HepG2 (cell line): ENCODE measurements around the gene GLT1D1. TPM values are rescaled to one million over a fixed set of nuclear protein-coding genes. Genes with fewer than 3 reads are reported as not detected.
"Not testable (repeated sequence)": the region's sequence is repeated elsewhere in the genome, so short reads cannot be mapped to it uniquely, and the experiment has no call there.

Experiments
- ATAC-seq: fragments of 200-7000 bp; cut with Tn5 transposase; 3 replicates; pipeline ENCODE4 v1.9.1; 2020; ENCODE audit warnings: mild to moderate bottlenecking, moderate library complexity
- BruUV-seq: library from RNA; stranded (reverse); fragments of 400-500 nt; replicated peaks from 2 replicates; lab custom pipeline; 2021; lab: Mats Ljungman, UMichigan
- CTCF ChIA-PET: fragments of 300-600 bp; formaldehyde crosslinking; extraction: SDS; loops from one replicate; lab custom pipeline; 2021; ENCODE audit warnings: low total read pairs, inconsistent platforms, low intra/inter-chr PET ratio; lab: Yijun Ruan, JAX
- POLR2A ChIA-PET: fragments of 350-600 bp; sonication (Branson Sonifier 250); formaldehyde crosslinking; loops from one replicate; lab custom pipeline; 2020; ENCODE audit warnings: antibody characterized with exemption, inconsistent platforms; lab: Yijun Ruan, JAX
- DNase-seq: peaks from one replicate; pipeline ENCODE4 v3.0.0-alpha.2; 2015; ENCODE audit warnings: low spot score
- FAIRE-seq: peaks from 3 replicates; lab custom pipeline; 2011; peaks lifted over from hg19 to GRCh38; lab: Jason Lieb, UNC
- H2AFZ ChIP-seq: one replicate; pipeline ENCODE4 v1.6.1; 2011; ENCODE audit warnings: low read length, inconsistent platforms
- H3K27ac ChIP-seq: fragments of 300-600 bp; 3 replicates; pipeline ENCODE4 v1.8.0; 2011; ENCODE audit warnings: mixed run types, mild to moderate bottlenecking, mixed read lengths, low read length, inconsistent platforms; ENCODE audit not compliant: insufficient read depth; ENCODE audit errors: extremely low read length
- H3K27me3 ChIP-seq, 2 experiments: fragments of 200-600 bp in 1 of 2; 2 replicates in 1 of 2; 3 replicates in 1 of 2; pipeline versions ENCODE4 v1.6.0 to v1.8.0; 2011; ENCODE audit warnings: low read length in 2 of 2, mild to moderate bottlenecking in 2 of 2, moderate library complexity in 2 of 2, inconsistent platforms in 1 of 2; ENCODE audit not compliant: insufficient read depth in 2 of 2, control insufficient read depth in 1 of 2
- H3K36me3 ChIP-seq, 2 experiments: fragments of 200-600 bp in 1 of 2; replicated peaks in 1 of 2; 2 replicates in 1 of 2; 3 replicates in 1 of 2; pipeline versions ENCODE4 v1.5.1 to v1.8.0; 2011; ENCODE audit warnings: low read length in 2 of 2, inconsistent platforms in 1 of 2; ENCODE audit not compliant: insufficient read depth in 2 of 2, control insufficient read depth in 1 of 2
- H3K4me1 ChIP-seq: 2 replicates; pipeline ENCODE4 v1.5.1; 2012; ENCODE audit warnings: low read length, inconsistent platforms; ENCODE audit not compliant: insufficient read depth
- H3K4me2 ChIP-seq: 2 replicates; pipeline ENCODE4 v1.6.0; 2011; ENCODE audit warnings: low read depth, low read length, inconsistent platforms
- H3K4me3 ChIP-seq, 3 experiments: fragments of 200-600 bp in 1 of 3; sonication (generic), shearing (Covaris generic) in 1 of 3; replicated peaks in 1 of 3; 2 replicates each; pipeline ENCODE4 v1.5.1; 2011 to 2016; ENCODE audit warnings: low read length in 3 of 3, inconsistent platforms in 2 of 3, low read depth in 2 of 3, mild to moderate bottlenecking in 2 of 3, control low read depth in 1 of 3, mixed read lengths in 1 of 3; ENCODE audit not compliant: insufficient read depth in 1 of 3
- H3K79me2 ChIP-seq: one replicate; pipeline ENCODE4 v1.6.1; 2011; ENCODE audit warnings: low read length, inconsistent platforms; ENCODE audit not compliant: insufficient read depth
- H3K9ac ChIP-seq: 2 replicates; pipeline ENCODE4 v1.6.0; 2011; ENCODE audit warnings: mild to moderate bottlenecking, low read depth, low read length, inconsistent platforms; ENCODE audit not compliant: insufficient read depth
- H3K9me3 ChIP-seq: 2 replicates; pipeline ENCODE4 v1.5.1; 2012; ENCODE audit warnings: mild to moderate bottlenecking, low read length
- H4K20me1 ChIP-seq: 2 replicates; pipeline ENCODE4 v1.6.0; 2011; ENCODE audit warnings: inconsistent platforms, mild to moderate bottlenecking, low read length, moderate library complexity; ENCODE audit not compliant: insufficient read depth
- KLF15 ChIP-seq: sonication (generic); formaldehyde crosslinking; IDR thresholded peaks from 2 replicates; pipeline ENCODE4 v1.8.1; 2023; ENCODE audit warnings: borderline replicate concordance, mild to moderate bottlenecking, inconsistent platforms, missing genetic modification reagents, mixed read lengths
- MTA1 ChIP-seq: sonication (generic); formaldehyde crosslinking; IDR thresholded peaks from 2 replicates; pipeline ENCODE4 v1.4.0; 2020; ENCODE audit warnings: missing genetic modification reagents, mild to moderate bottlenecking, borderline replicate concordance
- RBM22 ChIP-seq: fragments of 200-400 bp; formaldehyde crosslinking; optimal IDR thresholded peaks from 2 replicates; pipeline ENCODE3; 2017; ENCODE audit warnings: mild to moderate bottlenecking, low read length, moderate library complexity
- ZNF451 ChIP-seq: sonication (generic); formaldehyde crosslinking; IDR thresholded peaks from 2 replicates; pipeline ENCODE4 v1.5.0; 2020; ENCODE audit warnings: mild to moderate bottlenecking, missing genetic modification reagents
- ZNF674 ChIP-seq: sonication (generic); formaldehyde crosslinking; IDR thresholded peaks from 2 replicates; pipeline ENCODE4 v1.5.0; 2020; ENCODE audit warnings: low read depth, mild to moderate bottlenecking, missing genetic modification reagents
- WGBS: methylation state at CpG from one replicate; pipeline ENCODE4 v1.1.6; 2017; ENCODE audit warnings: low lambda C conversion rate; 5-methylcytosine and 5-hydroxymethylcytosine counted together
- in situ Hi-C: cut with HindIII; loops from 2 replicates; pipeline ENCODE4 v1.10.0; 2017; ENCODE audit warnings: low pct_unique_long_range_greater_than_20kb; ENCODE audit not compliant: extremely low pct_ligation_motif_present
- intact Hi-C: fragments of 100-400 bp; cut with micrococcal nuclease; formaldehyde crosslinking; loops from one replicate; pipeline ENCODE4 v1.10.0; 2022; ENCODE audit not compliant: unreplicated experiment
- polyA plus RNA-seq, 8 experiments: library from polyadenylated mRNA; depleted of rRNA in 3 of 8; stranded (reverse) in 7 of 8; unstranded in 1 of 8; fragments of >200 nt; fragmentation: Illumina TruSeq in 4 of 8; extraction: Trizol in 4 of 8; gene quantifications; 2 replicates each; pipeline versions ENCODE4 v1.2.1 to v1.2.3, GENCODE V29; 2011 to 2016; ENCODE audit warnings: low read depth in 4 of 8, missing spikeins in 1 of 8, mixed read lengths in 1 of 8; ENCODE audit not compliant: insufficient read depth in 1 of 8
- total RNA-seq, 5 experiments: library from RNA; depleted of rRNA; stranded (reverse); fragments of >200 nt; fragmentation: Illumina TruSeq; extraction: Trizol; gene quantifications; 2 replicates each; pipeline ENCODE4 v1.2.3, GENCODE V29; 2016; ENCODE audit warnings: low read depth in 1 of 5
- TF ChIP-seq, protein P1 (sequence below): IDR thresholded peaks from 2 replicates; pipeline ENCODE4 v1.6.1; 2016; ENCODE audit warnings: missing genetic modification reagents, missing compliant biosample characterization
- TF ChIP-seq, protein P2 (sequence below): sonication (generic); formaldehyde crosslinking; IDR thresholded peaks from 2 replicates; pipeline ENCODE4 v1.9.0; 2022; ENCODE audit warnings: low read depth, missing genetic modification reagents
- TF ChIP-seq, protein P3 (sequence below): sonication (generic); formaldehyde crosslinking; IDR thresholded peaks from 2 replicates; pipeline ENCODE4 v1.4.0; 2020; ENCODE audit warnings: mild to moderate bottlenecking, missing genetic modification reagents, borderline replicate concordance

Gene GLT1D1
- total and polyA plus RNA-seq, 2 of the 13 experiments (the other 11 are each of a cell fraction or from before 2014, with no cell fraction given), result 0.09 to 0.17 TPM

DNA sequence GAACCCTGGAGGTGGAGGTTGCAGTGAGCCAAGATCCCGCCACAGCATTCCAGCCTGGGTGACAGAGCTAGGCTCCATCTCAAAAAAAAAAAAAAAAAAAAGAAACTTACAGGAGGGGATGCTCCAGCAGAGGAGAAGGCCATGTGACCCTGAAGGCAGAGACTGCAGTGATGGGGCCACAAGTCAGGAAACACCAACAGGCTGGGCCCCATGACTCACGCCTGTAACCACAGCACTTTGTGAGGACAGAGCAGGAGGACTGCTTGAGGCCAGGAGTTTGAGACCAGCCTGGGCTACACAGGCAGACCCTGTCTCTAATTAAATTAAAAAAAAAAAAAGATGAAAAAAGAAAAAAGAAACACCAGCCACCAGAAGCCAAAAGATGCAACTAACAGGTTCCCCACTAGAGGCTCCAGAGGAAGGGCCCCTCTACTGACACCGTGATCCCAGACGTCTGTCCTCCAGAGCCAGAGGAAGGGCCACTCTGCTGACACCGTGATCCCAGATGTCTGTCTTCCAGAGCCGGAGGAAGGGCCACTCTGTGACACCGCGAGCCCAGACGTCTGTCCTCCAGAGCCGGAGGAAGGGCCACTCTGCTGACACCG is 9.1 kb upstream of the GLT1D1 start (continued):
- TF ChIP-seq, protein P1, sequence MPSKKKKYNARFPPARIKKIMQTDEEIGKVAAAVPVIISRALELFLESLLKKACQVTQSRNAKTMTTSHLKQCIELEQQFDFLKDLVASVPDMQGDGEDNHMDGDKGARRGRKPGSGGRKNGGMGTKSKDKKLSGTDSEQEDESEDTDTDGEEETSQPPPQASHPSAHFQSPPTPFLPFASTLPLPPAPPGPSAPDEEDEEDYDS (CRISPR knock-in tag), result no peak

DNA sequence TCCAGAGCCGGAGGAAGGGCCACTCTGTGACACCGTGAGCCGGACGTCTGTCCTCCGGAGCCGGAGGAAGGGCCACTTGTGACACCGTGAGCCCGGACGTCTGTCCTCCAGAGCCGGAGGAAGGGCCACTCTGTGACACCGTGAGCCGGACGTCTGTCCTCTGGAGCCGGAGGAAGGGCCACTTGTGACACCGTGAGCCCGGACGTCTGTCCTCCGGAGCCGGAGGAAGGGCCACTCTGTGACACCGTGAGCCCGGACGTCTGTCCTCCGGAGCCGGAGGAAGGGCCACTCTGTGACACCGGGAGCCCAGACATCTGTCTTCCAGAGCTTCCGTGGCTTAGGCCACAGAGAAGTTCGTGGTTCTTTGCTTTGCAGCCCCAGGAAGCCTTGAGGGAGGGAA is 6.6 kb upstream of the GLT1D1 start:
- H3K4me2 ChIP-seq, ATAC-seq, CTCF ChIA-PET, H3K27me3 ChIP-seq, H3K4me1 ChIP-seq, FAIRE-seq, intact Hi-C loops, H3K9ac ChIP-seq, in situ Hi-C loops, H4K20me1 ChIP-seq, DNase-seq, H3K9me3 ChIP-seq, H3K27ac ChIP-seq, H3K36me3 ChIP-seq, BruUV-seq, H2AFZ ChIP-seq, H3K79me2 ChIP-seq, H3K4me3 ChIP-seq: not testable (repeated sequence)
- POLR2A ChIA-PET, result interaction anchor here (1.5 kb wide), 1 partner anchor 22 kb away, joined by 3 read pairs; no protein-coding TSS in a partner anchor
- WGBS, result 28% methylated on average over 3 of the region's 27 CpGs

DNA sequence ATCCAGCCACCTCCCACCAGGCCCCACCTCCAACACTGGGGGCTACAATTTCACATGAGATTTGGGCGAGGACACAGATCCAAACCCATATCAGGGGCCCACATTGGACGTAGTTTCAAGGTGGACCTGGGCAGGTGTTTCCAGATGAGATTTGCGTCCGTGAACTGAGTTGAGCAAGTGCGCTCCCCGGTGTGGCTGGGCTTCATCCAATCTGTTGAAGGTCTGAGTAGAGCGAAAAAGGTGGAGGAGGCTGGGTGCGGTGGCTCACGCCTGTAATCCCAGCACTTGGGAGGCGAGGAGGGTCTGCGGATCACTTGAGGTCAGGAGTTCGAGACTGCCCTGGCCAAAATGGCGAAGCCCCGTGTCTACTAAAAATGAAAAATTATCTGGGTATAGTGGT is 4.9 kb upstream of the GLT1D1 start:
- intact Hi-C loops, result no loop called here
- Histone ChIP-seq H3K4me3 (no peak overlapping the region), H3K79me2 (no peaks in the 10 kb centered on the region), H3K9me3 (no peaks in the 10 kb centered on the region)
- TF ChIP-seq, protein P2, sequence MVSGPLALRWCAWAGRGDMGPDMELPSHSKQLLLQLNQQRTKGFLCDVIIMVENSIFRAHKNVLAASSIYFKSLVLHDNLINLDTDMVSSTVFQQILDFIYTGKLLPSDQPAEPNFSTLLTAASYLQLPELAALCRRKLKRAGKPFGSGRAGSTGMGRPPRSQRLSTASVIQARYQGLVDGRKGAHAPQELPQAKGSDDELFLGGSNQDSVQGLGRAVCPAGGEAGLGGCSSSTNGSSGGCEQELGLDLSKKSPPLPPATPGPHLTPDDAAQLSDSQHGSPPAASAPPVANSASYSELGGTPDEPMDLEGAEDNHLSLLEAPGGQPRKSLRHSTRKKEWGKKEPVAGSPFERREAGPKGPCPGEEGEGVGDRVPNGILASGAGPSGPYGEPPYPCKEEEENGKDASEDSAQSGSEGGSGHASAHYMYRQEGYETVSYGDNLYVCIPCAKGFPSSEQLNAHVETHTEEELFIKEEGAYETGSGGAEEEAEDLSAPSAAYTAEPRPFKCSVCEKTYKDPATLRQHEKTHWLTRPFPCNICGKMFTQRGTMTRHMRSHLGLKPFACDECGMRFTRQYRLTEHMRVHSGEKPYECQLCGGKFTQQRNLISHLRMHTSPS (CRISPR knock-in tag), result no peak
- TF ChIP-seq ZNF674 (CRISPR knock-in tag) (no peak), KLF15 (CRISPR knock-in tag) (no peak), MTA1 (CRISPR knock-in tag) (no peak), ZNF451 (CRISPR knock-in tag) (no peak), RBM22 (no peak)
- TF ChIP-seq, protein P3, sequence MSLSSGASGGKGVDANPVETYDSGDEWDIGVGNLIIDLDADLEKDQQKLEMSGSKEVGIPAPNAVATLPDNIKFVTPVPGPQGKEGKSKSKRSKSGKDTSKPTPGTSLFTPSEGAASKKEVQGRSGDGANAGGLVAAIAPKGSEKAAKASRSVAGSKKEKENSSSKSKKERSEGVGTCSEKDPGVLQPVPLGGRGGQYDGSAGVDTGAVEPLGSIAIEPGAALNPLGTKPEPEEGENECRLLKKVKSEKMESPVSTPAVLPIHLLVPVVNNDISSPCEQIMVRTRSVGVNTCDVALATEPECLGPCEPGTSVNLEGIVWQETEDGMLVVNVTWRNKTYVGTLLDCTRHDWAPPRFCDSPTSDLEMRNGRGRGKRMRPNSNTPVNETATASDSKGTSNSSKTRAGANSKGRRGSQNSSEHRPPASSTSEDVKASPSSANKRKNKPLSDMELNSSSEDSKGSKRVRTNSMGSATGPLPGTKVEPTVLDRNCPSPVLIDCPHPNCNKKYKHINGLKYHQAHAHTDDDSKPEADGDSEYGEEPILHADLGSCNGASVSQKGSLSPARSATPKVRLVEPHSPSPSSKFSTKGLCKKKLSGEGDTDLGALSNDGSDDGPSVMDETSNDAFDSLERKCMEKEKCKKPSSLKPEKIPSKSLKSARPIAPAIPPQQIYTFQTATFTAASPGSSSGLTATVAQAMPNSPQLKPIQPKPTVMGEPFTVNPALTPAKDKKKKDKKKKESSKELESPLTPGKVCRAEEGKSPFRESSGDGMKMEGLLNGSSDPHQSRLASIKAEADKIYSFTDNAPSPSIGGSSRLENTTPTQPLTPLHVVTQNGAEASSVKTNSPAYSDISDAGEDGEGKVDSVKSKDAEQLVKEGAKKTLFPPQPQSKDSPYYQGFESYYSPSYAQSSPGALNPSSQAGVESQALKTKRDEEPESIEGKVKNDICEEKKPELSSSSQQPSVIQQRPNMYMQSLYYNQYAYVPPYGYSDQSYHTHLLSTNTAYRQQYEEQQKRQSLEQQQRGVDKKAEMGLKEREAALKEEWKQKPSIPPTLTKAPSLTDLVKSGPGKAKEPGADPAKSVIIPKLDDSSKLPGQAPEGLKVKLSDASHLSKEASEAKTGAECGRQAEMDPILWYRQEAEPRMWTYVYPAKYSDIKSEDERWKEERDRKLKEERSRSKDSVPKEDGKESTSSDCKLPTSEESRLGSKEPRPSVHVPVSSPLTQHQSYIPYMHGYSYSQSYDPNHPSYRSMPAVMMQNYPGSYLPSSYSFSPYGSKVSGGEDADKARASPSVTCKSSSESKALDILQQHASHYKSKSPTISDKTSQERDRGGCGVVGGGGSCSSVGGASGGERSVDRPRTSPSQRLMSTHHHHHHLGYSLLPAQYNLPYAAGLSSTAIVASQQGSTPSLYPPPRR, result no peak
- TF ChIP-seq, all 625 proteins: peak for 0
- Histone ChIP-seq H2AFZ (no peak overlapping the region), H3K4me2 (no peak overlapping the region), H3K4me1 (no peaks in the 10 kb centered on the region), H3K9ac (no peak overlapping the region), H3K27me3 (peaks cover 0 to 9% of the 10 kb centered on the region in 2 experiments; a peak in 3 of 5 replicates), H3K27ac (no peak overlapping the region), H3K36me3 (no peaks in the 10 kb centered on the region), H4K20me1 (no peaks in the 10 kb centered on the region)
- POLR2A ChIA-PET, result interaction anchor here (1.5 kb wide), 1 partner anchor 24 kb away, joined by 3 read pairs; no protein-coding TSS in a partner anchor
- FAIRE-seq, result no peak
- no TSS peak for BruUV-seq
- in situ Hi-C loops, result no loop called here
- CTCF ChIA-PET, result no interaction called here
- no peak for ATAC-seq
- no peak for DNase-seq
- WGBS, result 78% methylated on average over 14 of the region's 14 CpGs
